ENCODE results near the gene TSPAN4. TPM values are rescaled to one million over a fixed set of nuclear protein-coding genes. Genes with fewer than 3 reads are reported as not detected.

The TSPAN4 gene
- total and polyA plus RNA-seq, 2 of the 13 experiments (the other 11 are each of a cell fraction or from before 2014, with no cell fraction given): 31.7 to 68.3 TPM

DNA sequence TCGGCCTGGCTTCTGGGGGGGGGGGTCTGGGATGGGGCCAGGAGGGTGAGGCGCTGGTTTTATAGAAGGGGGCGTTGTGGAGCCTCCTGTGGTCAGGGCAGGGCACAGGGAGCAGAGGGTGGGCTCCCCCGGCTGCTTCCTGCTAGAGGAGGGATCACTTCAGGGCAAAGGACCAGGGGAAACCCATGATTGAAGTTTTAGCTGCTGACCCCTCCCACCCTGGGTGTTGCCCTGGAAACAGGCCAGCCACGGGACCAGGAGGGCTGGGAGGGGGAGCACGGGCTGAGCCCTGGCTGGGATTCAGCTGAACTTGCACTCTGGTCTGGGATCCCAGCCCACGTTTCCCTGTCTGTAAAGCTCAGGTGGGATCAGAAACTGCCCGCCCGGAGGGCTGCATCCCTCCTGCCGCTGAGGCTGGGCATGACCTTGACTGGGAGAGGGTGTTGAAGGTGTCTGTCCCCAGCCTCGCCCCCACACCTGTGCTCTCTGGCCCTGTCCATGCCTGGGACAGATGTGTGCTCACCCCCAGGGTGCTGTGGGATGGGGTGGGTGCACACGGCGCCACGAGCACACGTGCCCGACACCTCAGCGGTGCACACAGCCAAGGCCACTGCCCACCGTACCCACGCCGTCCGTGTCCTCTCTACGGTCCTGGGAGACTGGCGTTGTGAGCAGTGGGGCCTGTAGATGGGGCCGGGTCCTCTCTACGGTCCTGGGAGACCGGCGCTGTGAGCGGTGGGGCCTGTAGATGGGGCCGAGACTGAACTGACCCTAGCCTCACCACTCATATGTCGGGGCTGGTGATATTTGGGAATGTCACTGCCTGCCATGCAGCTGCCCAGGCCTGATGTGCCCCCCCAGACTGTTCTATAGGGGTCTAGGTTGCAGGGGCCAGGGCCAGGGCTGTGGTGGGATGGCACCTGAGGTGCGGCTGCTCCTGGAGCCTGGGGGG lies 2.3 kb downstream of the TSPAN4 start (continued):
- TF ChIP-seq ZMAT3 (CRISPR knock-in tag; conservative IDR thresholded peaks at IDR 0.05): no peak
- TF ChIP-seq ZNF83 (CRISPR knock-in tag; IDR thresholded peaks at IDR 0.05; ENCODE audit: borderline replicate concordance): no peak
- TF ChIP-seq ZNF263 (CRISPR knock-in tag; IDR thresholded peaks at IDR 0.05): peak; percentile 13; the same call in 1 of the 2 replicates
- no peak for TF ChIP-seq PAWR (CRISPR knock-in tag; IDR thresholded peaks at IDR 0.05; ENCODE audit: borderline replicate concordance)
- TF ChIP-seq, protein P1, sequence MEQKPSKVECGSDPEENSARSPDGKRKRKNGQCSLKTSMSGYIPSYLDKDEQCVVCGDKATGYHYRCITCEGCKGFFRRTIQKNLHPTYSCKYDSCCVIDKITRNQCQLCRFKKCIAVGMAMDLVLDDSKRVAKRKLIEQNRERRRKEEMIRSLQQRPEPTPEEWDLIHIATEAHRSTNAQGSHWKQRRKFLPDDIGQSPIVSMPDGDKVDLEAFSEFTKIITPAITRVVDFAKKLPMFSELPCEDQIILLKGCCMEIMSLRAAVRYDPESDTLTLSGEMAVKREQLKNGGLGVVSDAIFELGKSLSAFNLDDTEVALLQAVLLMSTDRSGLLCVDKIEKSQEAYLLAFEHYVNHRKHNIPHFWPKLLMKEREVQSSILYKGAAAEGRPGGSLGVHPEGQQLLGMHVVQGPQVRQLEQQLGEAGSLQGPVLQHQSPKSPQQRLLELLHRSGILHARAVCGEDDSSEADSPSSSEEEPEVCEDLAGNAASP (CRISPR knock-in tag; IDR thresholded peaks at IDR 0.05; ENCODE audit: borderline replicate concordance): peak; percentile 73; the same call in 1 of the 2 replicates
- no peak for TF ChIP-seq ZNF33B (CRISPR knock-in tag; IDR thresholded peaks at IDR 0.05)
- TF ChIP-seq, protein P2, sequence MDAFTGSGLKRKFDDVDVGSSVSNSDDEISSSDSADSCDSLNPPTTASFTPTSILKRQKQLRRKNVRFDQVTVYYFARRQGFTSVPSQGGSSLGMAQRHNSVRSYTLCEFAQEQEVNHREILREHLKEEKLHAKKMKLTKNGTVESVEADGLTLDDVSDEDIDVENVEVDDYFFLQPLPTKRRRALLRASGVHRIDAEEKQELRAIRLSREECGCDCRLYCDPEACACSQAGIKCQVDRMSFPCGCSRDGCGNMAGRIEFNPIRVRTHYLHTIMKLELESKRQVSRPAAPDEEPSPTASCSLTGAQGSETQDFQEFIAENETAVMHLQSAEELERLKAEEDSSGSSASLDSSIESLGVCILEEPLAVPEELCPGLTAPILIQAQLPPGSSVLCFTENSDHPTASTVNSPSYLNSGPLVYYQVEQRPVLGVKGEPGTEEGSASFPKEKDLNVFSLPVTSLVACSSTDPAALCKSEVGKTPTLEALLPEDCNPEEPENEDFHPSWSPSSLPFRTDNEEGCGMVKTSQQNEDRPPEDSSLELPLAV (CRISPR knock-in tag; conservative IDR thresholded peaks at IDR 0.05; ENCODE audit: low read depth): no peak
- TF ChIP-seq, protein P3, sequence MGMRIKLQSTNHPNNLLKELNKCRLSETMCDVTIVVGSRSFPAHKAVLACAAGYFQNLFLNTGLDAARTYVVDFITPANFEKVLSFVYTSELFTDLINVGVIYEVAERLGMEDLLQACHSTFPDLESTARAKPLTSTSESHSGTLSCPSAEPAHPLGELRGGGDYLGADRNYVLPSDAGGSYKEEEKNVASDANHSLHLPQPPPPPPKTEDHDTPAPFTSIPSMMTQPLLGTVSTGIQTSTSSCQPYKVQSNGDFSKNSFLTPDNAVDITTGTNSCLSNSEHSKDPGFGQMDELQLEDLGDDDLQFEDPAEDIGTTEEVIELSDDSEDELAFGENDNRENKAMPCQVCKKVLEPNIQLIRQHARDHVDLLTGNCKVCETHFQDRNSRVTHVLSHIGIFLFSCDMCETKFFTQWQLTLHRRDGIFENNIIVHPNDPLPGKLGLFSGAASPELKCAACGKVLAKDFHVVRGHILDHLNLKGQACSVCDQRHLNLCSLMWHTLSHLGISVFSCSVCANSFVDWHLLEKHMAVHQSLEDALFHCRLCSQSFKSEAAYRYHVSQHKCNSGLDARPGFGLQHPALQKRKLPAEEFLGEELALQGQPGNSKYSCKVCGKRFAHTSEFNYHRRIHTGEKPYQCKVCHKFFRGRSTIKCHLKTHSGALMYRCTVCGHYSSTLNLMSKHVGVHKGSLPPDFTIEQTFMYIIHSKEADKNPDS (CRISPR knock-in tag; IDR thresholded peaks at IDR 0.05): no peak
- no peak for TF ChIP-seq RNF219 (CRISPR knock-in tag; IDR thresholded peaks at IDR 0.05)
- TF ChIP-seq, protein P4, sequence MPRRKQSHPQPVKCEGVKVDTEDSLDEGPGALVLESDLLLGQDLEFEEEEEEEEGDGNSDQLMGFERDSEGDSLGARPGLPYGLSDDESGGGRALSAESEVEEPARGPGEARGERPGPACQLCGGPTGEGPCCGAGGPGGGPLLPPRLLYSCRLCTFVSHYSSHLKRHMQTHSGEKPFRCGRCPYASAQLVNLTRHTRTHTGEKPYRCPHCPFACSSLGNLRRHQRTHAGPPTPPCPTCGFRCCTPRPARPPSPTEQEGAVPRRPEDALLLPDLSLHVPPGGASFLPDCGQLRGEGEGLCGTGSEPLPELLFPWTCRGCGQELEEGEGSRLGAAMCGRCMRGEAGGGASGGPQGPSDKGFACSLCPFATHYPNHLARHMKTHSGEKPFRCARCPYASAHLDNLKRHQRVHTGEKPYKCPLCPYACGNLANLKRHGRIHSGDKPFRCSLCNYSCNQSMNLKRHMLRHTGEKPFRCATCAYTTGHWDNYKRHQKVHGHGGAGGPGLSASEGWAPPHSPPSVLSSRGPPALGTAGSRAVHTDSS (CRISPR knock-in tag; conservative IDR thresholded peaks at IDR 0.05): no peak
- TF ChIP-seq ATF7-NPFF (CRISPR knock-in tag; IDR thresholded peaks at IDR 0.05; ENCODE audit: low read depth): 0 out of 2 replicates have a peak, but pooled peaks have one; percentile 14
